Measurements from ENCODE around the gene BLID. TPM values are rescaled to one million over a fixed set of nuclear protein-coding genes. Genes with fewer than 3 reads are reported as not detected.

BLID gene
- total and polyA plus RNA-seq, 2 of the 8 experiments (the other 6 are each of a cell fraction or from before 2014, with no cell fraction given): not detected

DNA sequence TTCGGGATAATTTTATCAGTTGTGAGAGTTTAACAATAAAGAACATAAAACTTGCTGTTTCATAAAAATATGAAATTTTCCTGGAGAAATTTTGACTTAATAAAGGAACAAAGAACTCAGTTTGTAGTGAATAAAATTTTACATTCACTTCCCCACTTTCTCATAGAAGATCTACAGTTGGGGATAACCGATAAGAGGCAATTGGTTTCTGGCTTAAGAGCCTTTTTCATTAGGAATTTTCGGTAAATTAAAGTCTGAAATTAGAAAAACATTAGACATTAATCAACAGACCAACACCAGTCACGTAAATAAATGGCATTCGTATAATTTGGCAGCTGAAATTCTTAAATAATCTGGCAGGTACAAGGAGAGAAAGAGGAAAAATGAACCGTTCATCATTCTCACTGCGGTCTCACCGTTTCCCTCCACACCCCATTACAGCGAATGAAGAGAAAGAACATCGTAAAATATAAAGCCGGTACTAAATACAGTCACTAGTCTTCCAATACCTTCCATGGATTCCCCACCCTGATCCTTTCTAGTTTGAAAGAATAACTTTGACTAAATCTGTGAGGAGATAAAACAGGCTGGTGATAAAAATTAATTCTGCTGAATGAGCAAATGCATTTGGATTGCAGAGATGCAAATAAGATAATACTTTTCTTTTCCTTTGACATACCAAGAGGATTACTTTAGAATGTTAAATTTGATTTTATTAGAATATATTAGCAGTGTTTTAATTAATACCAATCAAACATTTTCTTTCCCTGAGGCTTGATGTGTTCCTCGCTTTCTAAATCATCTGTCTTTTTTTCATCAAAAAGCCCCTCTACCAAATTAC, 19.5 kb downstream of the BLID start (continued):
- TF ChIP-seq CHD7 (IDR thresholded peaks at IDR 0.05; ENCODE audit: insufficient replicate concordance, low read length) (no peak), PHF8 (conservative IDR thresholded peaks at IDR 0.05; ENCODE audit: low read depth, low read length) (no peak), JUND (IDR thresholded peaks at IDR 0.05; ENCODE audit: low read length) (no peak)
